Stimulated activated CD8-positive, alpha-beta memory T cell treated with anti-CD3 and anti-CD28 coated beads, Interleukin-4, amount 100 ng/mL, for 48 hours (primary cell): ENCODE data around the gene PARD6A.

Experiments used
- DNase-seq: peaks from one replicate; pipeline ENCODE4 v3.0.0-alpha.2; 2020

Gene PARD6A

DNA sequence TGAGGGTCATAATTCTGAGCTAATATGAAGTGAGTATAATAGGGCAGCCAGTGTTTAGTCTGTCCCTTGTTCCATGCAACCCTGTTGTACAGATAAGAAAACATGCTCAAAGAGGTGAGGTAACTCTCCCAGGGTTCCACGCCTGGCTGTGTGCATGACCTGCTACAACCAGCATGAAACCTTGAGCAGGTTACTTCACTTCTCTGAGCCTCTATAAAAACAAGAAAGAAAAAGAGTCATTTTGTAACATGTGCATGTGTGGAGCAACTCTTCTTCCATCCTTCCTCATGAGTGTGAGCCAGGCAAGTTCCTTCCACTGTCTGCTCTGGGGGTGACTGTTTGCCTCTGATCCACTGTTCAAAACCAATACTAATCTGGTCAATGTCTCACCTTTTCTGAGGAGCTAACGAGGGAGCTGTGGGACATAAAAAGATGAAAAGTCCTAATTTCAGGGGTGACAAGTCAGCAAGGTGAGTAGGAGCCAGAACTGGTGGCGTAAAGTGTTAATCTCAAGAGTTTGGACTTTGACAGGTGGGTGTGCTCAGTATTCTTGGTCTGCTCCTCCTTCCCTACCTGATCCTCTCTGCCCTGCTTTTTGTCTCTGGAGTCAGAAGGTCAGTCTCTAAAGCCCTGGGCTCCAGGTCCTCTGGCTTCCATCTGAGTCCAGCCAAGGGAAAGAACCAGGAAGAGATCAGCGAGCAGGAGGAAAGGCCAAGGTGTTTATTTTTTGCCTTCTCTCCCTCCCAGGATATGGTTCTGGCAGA, 36.8 kb downstream of the PARD6A start:
- DNase-seq, result no peak

DNA sequence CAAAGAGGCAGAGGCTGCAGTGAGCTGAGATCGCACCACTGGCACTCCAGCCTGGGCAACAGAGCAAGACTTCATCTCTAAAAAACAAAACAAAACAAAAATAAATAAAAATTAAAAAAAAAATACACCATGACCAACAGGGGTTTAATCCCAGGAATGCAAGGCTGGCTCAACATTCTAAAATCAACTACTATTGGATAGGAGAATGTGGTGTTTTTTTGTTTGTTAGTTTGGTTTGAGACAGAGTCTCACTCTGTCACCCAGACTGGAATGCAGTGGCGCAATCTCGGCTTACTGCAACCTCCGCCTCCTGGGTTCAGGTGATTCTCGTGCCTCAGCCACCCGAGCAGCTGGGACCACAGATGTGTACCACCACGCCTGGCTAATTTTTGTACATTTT, 38.5 kb downstream of the PARD6A start:
- DNase-seq, result no peak

DNA sequence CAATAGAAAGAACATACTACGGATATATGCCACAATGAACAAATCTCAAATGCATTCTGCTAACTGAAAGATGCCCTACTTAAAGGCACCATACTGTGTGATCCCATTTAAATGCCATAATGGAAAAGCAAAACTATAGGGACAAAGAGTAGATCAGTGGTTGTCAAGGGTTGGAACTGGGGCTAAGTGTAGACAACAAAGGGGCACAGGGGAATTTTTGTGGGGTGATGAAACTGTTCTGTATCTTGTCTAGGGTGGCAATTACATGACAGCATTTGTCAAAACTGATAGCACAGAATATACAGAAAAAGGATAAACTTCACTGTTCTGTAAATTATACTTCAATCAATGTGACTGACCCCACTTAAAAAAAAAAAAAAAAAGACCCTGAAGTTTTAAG, 40.7 kb downstream of the PARD6A start:
- DNase-seq, result no peak

DNA sequence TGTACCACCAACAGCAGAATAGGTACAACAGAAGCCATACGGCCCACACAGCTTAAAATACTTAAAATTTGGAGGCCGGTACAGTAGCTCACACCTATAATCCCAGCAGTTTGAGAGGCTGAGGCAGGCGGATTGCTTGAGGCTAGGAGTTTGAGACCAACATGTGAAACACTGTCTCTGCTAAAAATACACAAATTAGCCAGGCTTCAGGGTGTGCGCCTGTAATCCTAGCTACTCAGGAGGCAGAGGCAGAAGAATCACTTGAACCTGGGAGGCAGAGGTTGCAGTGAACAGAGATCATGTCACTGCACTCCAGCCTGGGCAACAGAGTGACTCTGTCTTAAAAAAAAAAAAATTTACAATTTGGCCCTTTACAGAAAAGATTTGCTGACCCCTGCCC, 41.4 kb downstream of the PARD6A start:
- no peak for DNase-seq

DNA sequence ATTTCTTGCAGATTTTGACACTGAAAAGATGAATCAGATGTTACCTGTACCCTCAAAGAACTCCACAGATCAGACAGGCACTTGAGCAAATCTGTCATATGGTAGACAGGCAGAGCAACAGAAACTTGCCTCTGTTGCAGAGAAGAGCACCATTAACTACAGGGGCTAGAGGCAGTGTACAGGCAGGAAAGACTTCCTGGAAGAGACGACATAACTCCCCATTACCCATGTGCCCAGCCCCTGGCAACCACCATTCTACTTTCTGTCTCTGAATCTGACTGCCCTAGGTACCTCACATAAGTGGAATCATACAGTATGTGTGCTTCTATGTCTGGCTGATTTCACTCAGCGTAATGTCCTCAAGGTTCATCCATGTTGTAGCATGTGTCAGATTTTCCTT, 42.9 kb downstream of the PARD6A start:
- no peak for DNase-seq

DNA sequence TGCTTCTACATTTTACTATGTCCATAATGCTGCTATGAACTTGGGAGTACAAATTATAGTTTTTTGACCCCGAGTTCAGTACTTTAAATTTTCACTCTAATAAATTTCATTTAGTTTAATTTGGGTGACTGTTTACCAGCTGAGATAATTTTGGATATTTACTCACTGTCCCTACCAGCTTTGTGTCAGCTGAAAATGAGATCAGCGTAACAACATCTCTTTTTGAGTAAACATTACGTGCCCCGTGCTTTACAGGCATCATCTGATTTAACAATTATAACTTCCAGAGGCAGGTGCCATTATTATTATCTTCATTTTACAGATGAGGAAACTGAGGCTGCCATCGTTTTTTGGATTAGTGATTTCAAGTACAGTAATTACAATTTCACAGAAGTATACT, 43.4 kb downstream of the PARD6A start:
- no peak for DNase-seq

DNA sequence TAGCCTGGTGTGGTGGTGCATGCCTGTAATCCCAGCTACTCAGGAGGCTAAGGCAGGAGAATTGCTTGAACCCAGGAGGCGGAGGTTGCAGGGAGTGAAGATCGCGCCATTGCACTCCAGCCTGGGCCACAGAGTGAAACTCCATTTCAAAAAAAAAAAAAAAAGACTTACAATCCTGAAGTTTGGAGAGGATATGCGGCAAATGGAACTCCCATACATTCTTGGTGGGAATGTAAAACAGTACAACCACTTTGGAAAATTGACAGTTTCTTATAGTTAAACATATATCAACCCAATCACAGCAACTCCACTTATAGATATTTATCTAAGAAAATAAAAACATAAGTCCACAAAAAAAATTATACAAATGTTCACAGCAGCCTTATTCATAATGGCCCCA, 46.5 kb downstream of the PARD6A start:
- no peak for DNase-seq

DNA sequence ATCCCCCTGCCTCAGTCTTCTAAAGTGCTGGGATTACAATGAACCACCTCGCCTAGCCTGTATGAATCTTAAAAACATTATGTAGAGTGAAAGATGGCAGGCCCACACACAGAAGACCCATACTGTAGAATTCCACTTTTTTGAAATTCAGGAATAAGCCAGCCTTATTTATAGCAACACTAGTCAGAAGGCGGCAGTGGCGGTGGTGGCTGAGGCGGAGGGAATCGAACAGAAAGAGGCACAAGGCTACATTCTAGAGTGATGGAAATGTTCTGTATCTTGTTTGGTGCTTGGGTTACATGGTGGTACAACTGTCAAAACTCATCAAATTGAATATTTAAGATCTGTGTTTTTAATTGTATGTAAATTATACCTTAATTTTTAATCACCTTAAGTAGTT, 47.0 kb downstream of the PARD6A start:
- no peak for DNase-seq

DNA sequence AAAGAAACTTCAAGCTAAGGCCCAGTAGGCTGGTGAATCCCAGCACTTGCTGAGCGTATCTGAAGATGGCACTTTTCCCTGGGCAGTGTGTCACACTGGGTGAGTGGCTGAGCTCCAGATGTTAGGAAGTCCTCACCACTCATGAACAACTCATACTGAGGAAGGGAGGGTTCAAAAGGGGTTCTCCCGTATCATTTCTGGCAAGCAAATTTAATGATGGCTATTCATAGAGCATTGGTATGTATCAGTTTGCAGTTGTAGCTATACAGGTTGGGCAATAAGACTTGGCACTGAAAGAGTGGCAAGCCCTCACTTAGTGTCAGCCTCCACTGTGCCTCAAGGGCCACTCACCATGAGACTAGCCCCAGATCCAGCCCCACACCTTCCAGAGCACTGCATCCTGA, 47.6 kb downstream of the PARD6A start:
- no peak for DNase-seq

DNA sequence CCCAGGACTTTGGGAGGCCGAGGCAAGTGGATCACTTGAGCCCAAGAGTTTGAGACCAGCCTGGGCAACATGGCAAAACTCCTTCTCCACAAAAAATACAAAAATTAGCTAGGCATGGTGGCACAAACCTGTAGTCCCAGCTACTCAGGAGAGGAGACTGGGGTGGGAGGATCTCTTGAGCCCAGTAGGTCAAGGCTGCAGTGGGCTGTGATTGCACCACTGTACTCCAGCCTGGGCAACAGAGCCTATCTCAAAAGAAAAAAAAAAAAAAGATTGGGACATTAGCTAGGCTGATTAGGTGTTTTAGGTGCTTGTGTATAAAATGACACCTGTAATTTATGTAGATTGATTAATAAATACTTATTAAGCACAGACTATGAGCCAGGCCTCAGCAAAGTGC, 48.3 kb downstream of the PARD6A start:
- DNase-seq, result no peak

DNA sequence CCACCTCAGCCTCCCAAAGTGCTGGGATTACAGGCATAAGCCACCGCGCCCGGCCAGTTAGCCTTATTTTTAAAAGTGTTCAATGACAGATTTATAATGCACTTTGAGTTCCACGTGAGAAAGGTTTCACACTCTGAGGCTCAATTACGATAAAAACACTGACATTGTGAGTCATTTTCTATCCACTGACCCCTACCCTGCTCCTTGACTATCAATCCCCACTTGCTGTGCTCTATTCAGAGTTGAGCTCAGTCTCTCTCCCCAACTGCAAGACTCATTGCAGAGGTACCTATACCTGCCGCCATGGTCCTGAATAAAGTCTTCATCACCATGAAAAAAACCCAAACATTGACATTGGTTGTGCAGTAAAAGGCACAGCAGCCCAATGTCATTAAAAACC, 49.8 kb downstream of the PARD6A start:
- DNase-seq, result no peak
